ENCODE data around the gene KRT72. TPM values are rescaled to one million over a fixed set of nuclear protein-coding genes. Genes with fewer than 3 reads are reported as not detected.

KRT72 gene
- total RNA-seq, 1 donor, result not detected

GRCh38 chr12:52585066-52585465, 16.2 kb downstream of the KRT72 start:
- H3K4me2 ChIP-seq (ENCODE audit: insufficient read depth, low read length), result no peak overlapping the region
- DNase-seq (ENCODE audit: insufficient read length, low spot score, missing footprints), result no peak
- H3K9me3 ChIP-seq (ENCODE audit: low read depth, low read length), result no peaks in the 10 kb centered on the region
- H3K4me1 ChIP-seq (ENCODE audit: insufficient read depth, low read length), result no peaks in the 10 kb centered on the region
- no peak overlapping the region for H2AFZ ChIP-seq (ENCODE audit: low read length)
- no peak overlapping the region for H3K27ac ChIP-seq (ENCODE audit: low read depth, low read length)
- no peaks in the 10 kb centered on the region for H3K36me3 ChIP-seq (ENCODE audit: insufficient read depth, low read length)
- peaks cover 18% of the 10 kb centered on the region for H3K27me3 ChIP-seq (ENCODE audit: insufficient read depth, low read length)
- no peak for TF ChIP-seq CTCF (IDR thresholded peaks at IDR 0.05; ENCODE audit: extremely low read depth, low read depth, low read length)
- no peaks in the 10 kb centered on the region for H3K79me2 ChIP-seq (ENCODE audit: insufficient read depth, low read length)
- H3K4me3 ChIP-seq (ENCODE audit: insufficient read depth, low read length), result no peak overlapping the region
- H4K20me1 ChIP-seq (ENCODE audit: insufficient read depth, low read length), result no peaks in the 10 kb centered on the region

- H3K4me1 ChIP-seq (ENCODE audit: insufficient read depth, low read length), result no peaks in the 10 kb centered on the region
- H3K27ac ChIP-seq (ENCODE audit: low read depth, low read length), result no peak overlapping the region
- H3K4me3 ChIP-seq (ENCODE audit: insufficient read depth, low read length), result no peak overlapping the region
- no peak overlapping the region for H2AFZ ChIP-seq (ENCODE audit: low read length)
- peaks cover 25% of the 10 kb centered on the region for H3K27me3 ChIP-seq (ENCODE audit: insufficient read depth, low read length)
- no peaks in the 10 kb centered on the region for H3K79me2 ChIP-seq (ENCODE audit: insufficient read depth, low read length)
- DNase-seq (ENCODE audit: insufficient read length, low spot score, missing footprints), result no peak
- no peaks in the 10 kb centered on the region for H4K20me1 ChIP-seq (ENCODE audit: insufficient read depth, low read length)
- no peak for TF ChIP-seq CTCF (IDR thresholded peaks at IDR 0.05; ENCODE audit: extremely low read depth, low read depth, low read length)
- no peak overlapping the region for H3K4me2 ChIP-seq (ENCODE audit: insufficient read depth, low read length)
- no peaks in the 10 kb centered on the region for H3K9me3 ChIP-seq (ENCODE audit: low read depth, low read length)
- H3K36me3 ChIP-seq (ENCODE audit: insufficient read depth, low read length), result no peaks in the 10 kb centered on the region
These were observed 17.0 kb downstream of the KRT72 start for GRCh38 chr12:52584156-52584682.

- Histone ChIP-seq H3K4me1 (ENCODE audit: insufficient read depth, low read length) (no peaks in the 10 kb centered on the region), H3K4me2 (ENCODE audit: insufficient read depth, low read length) (no peak overlapping the region), H3K79me2 (ENCODE audit: insufficient read depth, low read length) (no peaks in the 10 kb centered on the region), H3K27me3 (ENCODE audit: insufficient read depth, low read length) (peaks cover 32% of the 10 kb centered on the region), H3K4me3 (ENCODE audit: insufficient read depth, low read length) (no peak overlapping the region), H3K9me3 (ENCODE audit: low read depth, low read length) (no peaks in the 10 kb centered on the region), H2AFZ (ENCODE audit: low read length) (no peak overlapping the region), H4K20me1 (ENCODE audit: insufficient read depth, low read length) (no peaks in the 10 kb centered on the region), H3K27ac (ENCODE audit: low read depth, low read length) (no peak overlapping the region), H3K36me3 (ENCODE audit: insufficient read depth, low read length) (no peaks in the 10 kb centered on the region)
- TF ChIP-seq CTCF (IDR thresholded peaks at IDR 0.05; ENCODE audit: extremely low read depth, low read depth, low read length), result peak; percentile 78
- DNase-seq (ENCODE audit: insufficient read length, low spot score, missing footprints), result peak; percentile 98
These were observed 18.2 kb downstream of the KRT72 start for GRCh38 chr12:52582971-52583456.

GRCh38 chr12:52582486-52582885, 18.8 kb downstream of the KRT72 start:
- DNase-seq (ENCODE audit: insufficient read length, low spot score, missing footprints), result no peak
- no peak overlapping the region for H3K4me2 ChIP-seq (ENCODE audit: insufficient read depth, low read length)
- no peaks in the 10 kb centered on the region for H4K20me1 ChIP-seq (ENCODE audit: insufficient read depth, low read length)
- no peak overlapping the region for H3K27ac ChIP-seq (ENCODE audit: low read depth, low read length)
- no peaks in the 10 kb centered on the region for H3K4me1 ChIP-seq (ENCODE audit: insufficient read depth, low read length)
- H3K36me3 ChIP-seq (ENCODE audit: insufficient read depth, low read length), result no peaks in the 10 kb centered on the region
- no peak overlapping the region for H3K4me3 ChIP-seq (ENCODE audit: insufficient read depth, low read length)
- H2AFZ ChIP-seq (ENCODE audit: low read length), result no peak overlapping the region
- peaks cover 30% of the 10 kb centered on the region for H3K27me3 ChIP-seq (ENCODE audit: insufficient read depth, low read length)
- TF ChIP-seq CTCF (IDR thresholded peaks at IDR 0.05; ENCODE audit: extremely low read depth, low read depth, low read length), result no peak
- no peaks in the 10 kb centered on the region for H3K9me3 ChIP-seq (ENCODE audit: low read depth, low read length)
- H3K79me2 ChIP-seq (ENCODE audit: insufficient read depth, low read length), result no peaks in the 10 kb centered on the region

All from osteoblast (primary cell).